Activated naive CD4-positive, alpha-beta T cell (primary cell): ENCODE data around the gene ACER3.
"Not testable (repeated sequence)": the region's sequence is repeated elsewhere in the genome, so short reads cannot be mapped to it uniquely, and the experiment has no call there.

ENCODE experiments used
- DNase-seq, 4 experiments: peaks; one replicate each; lab custom pipeline; 2025; lab: John Stamatoyannopoulos, UW

Gene ACER3

DNA sequence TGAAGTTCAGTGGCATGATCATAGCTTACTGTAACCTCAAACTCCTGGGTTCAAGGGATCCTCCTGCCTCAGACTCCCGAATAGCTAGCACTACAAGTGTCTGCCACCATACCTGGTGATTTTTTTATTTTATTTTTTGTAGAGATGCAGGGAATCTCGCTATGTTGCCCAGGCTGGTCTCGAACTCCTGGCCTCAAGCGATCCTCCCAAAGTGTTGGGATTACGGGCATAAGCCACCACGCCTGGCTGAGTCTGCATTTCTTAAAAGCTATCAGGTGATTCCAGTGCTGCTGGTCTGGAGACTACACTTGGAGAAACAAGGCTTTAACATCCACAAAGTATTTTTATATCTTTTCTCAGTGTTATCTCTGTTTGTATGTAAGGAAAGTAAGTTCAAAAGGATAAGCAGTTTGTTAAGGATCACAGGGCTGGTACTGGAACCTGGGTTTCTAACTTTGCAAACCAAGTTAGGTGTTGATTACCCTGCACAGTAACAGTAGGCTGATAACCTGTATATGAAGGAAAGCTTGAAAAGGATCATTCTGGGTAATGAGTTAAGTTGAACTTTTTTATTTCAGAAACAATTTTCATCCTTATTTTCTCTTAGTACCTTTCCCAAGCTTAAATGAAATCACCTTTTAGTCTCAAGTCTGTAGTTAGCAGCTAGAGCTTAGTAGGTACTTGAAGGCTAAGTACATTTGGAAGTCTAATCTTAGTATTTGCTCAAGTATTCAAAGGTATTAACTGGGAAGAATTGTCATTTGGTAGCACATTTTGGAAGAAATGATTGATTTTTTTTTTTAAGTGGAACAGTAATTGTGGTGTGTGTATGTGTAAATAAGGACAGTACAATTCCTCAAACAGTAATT, 12.5 kb downstream of the ACER3 start:
- DNase-seq = no peak

- no peak for DNase-seq
Observed at GRCh38 chr11:76878014-76878413, 17.3 kb downstream of the ACER3 start.

DNA sequence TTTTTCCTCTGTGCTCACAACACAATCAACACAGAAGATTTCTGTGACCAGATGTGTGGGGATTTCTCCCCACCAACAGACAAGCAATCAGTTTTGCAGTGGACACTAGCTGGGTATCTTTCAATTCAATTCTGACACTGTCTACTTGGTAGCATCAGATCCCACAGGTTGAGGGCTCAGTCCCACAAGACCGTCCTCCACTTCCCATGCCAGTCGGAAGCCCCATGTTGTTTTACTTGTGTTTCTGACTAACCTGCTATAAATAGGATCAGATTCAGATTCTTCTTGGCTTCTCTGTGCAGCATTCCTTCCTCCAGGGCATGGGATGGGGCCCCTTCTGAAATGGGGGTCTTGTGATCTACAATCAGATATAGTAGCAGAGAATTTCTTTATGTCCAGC, 19.6 kb downstream of the ACER3 start:
- DNase-seq = no peak

DNA sequence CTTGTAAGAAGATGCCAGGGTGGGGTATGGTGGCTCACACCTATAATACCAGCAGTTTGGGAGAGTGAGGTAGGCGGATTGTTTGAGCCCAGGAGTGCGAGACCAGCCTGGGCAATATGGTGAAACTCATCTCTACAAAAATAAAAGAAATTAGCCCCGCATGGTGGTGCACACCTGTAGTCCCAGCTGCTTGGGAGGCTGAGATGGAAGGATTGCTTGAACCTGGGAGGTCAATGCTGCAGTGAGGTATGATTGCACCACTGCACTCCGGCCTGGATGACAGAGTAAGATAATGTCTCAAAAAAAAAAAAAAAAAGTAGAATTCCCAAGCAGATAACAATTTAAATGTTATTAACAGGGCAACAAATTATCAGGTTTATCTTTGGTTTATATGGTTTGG, 20.2 kb downstream of the ACER3 start:
- no peak for DNase-seq

DNA sequence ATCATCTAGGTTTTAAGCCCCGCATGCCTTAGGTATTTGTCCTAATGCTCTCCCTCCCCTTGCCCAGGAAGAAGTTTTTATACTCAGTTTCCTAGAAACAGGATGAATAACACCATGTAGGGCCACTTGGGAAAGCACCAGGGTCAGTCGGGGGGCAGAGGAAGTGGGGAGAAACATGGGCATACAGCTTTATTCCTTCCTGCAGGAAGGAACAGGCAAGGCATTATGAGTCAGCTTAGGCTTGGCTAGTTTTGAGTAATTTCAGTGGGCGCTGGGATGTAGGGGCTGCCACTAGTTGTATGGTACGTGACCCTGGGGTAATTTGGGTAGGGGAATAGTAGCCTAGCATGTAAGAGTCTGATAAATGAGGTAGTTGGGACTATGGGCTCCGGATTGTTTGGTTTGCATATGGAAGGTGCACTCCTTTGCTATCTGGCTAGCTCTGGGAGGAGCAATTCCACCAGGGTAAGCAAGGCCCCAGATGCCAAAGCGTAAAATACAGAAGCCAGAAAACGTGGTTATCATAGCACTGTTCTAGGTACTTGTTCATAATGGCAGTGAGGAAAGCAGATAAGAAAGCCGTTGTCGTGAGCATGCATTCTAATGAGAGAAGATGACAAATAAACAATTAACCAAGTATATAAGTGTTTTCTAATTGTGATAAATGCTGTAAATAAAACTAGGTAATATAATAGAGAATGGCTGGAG, 24.8 kb downstream of the ACER3 start:
- no peak for DNase-seq

GRCh38 chr11:76888989-76889388, 28.3 kb downstream of the ACER3 start:
- no peak for DNase-seq

DNA sequence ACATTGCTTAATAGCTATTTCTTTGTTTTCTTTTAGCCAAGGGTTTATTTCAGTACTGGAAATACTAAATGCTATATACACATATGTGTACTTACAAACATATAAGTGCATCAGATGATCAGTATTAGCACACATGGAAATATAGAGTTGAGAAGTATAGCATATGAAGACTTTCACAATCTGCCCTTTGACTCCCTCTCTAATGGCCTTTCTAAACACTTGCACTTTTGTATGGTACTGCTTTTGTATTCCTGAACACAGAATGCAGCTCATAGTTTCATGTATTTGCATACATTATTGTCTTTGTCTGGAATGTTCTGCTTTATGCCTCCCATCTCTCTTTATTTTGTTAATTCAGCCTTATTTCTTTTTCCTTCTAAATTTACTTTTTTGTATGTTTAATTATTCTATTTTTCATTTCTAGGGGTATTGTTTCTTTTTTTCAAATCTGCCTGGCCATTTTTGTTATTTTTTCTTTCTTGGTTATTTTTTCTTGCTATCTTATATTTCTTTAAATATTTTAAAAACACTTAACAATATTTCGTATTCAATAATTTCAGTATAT, 28.8 kb downstream of the ACER3 start:
- DNase-seq = no peak

- DNase-seq = no peak
Observed at GRCh38 chr11:76890329-76890728, 29.6 kb downstream of the ACER3 start.

- no peak for DNase-seq
Observed at GRCh38 chr11:76891285-76891684, 30.6 kb downstream of the ACER3 start.

- no peak for DNase-seq
Observed at GRCh38 chr11:76891793-76892192, 31.1 kb downstream of the ACER3 start.

GRCh38 chr11:76892306-76892705, 31.6 kb downstream of the ACER3 start:
- no peak for DNase-seq

DNA sequence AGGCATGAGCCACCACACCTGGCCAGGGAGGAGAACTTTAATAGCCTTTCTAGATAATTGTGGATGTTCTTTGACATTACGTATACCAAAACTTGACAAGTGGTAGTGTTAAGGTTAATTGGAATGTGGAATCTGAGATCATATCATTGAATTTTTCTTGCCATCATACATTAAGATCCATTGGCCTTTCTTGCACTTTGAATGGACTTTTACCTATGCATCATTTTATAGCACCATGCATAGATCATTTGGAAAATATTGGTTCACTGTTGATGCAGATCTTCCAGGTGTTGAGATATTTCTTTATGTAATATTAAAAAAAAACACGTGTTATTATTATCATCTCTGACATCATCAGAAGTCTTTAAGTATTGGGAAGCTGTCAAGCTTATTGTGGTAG, 36.5 kb downstream of the ACER3 start:
- no peak for DNase-seq

GRCh38 chr11:76901144-76901543, 40.4 kb downstream of the ACER3 start:
- DNase-seq = no peak

DNA sequence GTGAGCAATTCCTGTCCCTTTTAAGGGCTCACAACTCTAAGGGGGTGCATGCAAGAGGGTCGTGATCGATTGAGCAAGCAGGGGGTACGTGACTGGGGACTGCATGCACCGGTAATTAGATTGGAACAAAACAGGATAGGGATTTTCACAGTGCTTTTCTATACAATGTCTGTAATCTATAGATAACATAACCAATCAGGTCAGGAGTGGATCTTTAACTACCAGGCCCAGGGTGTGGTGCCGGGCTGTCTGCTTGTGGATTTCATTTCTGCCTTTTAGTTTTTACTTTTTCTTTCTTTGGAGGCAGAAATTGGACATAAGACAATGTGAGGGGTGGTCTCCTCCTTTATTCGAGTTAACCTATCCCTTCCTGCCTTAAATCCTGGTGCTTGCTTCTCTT, 40.9 kb downstream of the ACER3 start:
- not testable (repeated sequence) for DNase-seq

- DNase-seq = no peak
Observed at GRCh38 chr11:76902121-76903014, 41.6 kb downstream of the ACER3 start.

DNA sequence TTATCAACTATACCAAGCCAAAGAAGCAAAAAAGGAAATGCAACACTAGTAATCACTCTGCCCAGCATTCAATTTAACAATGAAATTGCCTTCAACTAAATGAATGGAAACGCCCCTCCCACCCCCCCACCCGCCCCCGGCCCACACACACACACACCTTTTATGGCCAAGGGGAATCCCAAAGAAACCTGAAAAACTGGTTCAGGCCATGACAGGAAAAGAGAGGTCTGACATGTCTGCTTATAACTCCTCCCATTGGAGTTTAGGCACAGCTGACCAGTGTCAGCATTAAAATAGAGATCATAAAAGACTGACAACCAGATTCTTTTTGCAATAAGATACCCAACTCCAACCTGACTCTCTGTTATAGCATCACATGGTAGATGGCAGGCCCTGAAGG, 42.6 kb downstream of the ACER3 start:
- DNase-seq = no peak

- DNase-seq = no peak
Observed at GRCh38 chr11:76910620-76911414, 50.1 kb downstream of the ACER3 start.

GRCh38 chr11:76911415-76911808, 50.7 kb downstream of the ACER3 start:
- no peak for DNase-seq

GRCh38 chr11:76916712-76917111, 56.0 kb downstream of the ACER3 start:
- DNase-seq = no peak

- DNase-seq = no peak
Observed at GRCh38 chr11:76918941-76919386, 58.2 kb downstream of the ACER3 start.

- no peak for DNase-seq
Observed at GRCh38 chr11:76919467-76919866, 58.7 kb downstream of the ACER3 start.
